ENCODE measurements around the gene RPL13A.

- TF ChIP-seq POLR2A (IDR thresholded peaks at IDR 0.05) (no peak), CTCF (IDR thresholded peaks at IDR 0.05) (no peak), POLR2AphosphoS5 (IDR thresholded peaks at IDR 0.05) (no peak)
Measured at GRCh38 chr19:49497789-49498103, 10.3 kb downstream of the RPL13A start.

All from prostate gland (tissue), 2 donors.